Upper lobe of left lung (tissue), 4 donors: ENCODE data around the gene GRPEL1.

Experiments used
- CTCF ChIP-seq, 6 experiments: fragments of 450-650 bp in 4 of 6; fragments of 200-600 bp in 2 of 6; sonication (generic) in 2 of 6; IDR thresholded peaks; one replicate each; pipeline ENCODE4 v1.5.1; 2016 to 2019; ENCODE audit warnings: antibody characterized with exemption in 6 of 6
- POLR2AphosphoS5 ChIP-seq, 2 donors: sonication (generic); formaldehyde crosslinking; IDR thresholded peaks; one replicate each; pipeline ENCODE4 v1.5.1; 2017; ENCODE audit warnings: antibody characterized with exemption in 2 of 2

- TF ChIP-seq CTCF (IDR thresholded peaks at IDR 0.05): no peak
- no peak for TF ChIP-seq POLR2AphosphoS5 (IDR thresholded peaks at IDR 0.05)
Observed at GRCh38 chr4:7045961-7046921, 21.6 kb downstream of the GRPEL1 start.
